ENCODE results near the gene HID1. TPM values are rescaled to one million over a fixed set of nuclear protein-coding genes. Genes with fewer than 3 reads are reported as not detected.

The HID1 gene
- total RNA-seq, 1 donor from 2014 or later = 2.6 TPM

GRCh38 chr17:74963656-74964055 lies 8.9 kb downstream of the HID1 start:
- no peaks in the 10 kb centered on the region for H3K79me2 ChIP-seq (ENCODE audit: insufficient read depth, low read length)
- no peaks in the 10 kb centered on the region for H4K20me1 ChIP-seq (ENCODE audit: insufficient read depth, low read length)
- no peaks in the 10 kb centered on the region for H3K36me3 ChIP-seq (ENCODE audit: insufficient read depth, low read length)
- no peaks in the 10 kb centered on the region for H3K9me3 Mint-ChIP-seq (ENCODE audit: unreplicated experiment)
- H3K4me3 Mint-ChIP-seq (ENCODE audit: unreplicated experiment) = no peak overlapping the region
- H3K9ac ChIP-seq (ENCODE audit: low read length) = no peak overlapping the region
- H3K9me3 ChIP-seq (ENCODE audit: insufficient read depth, low read depth, low read length) = no peaks in the 10 kb centered on the region
- H3K4me1 Mint-ChIP-seq (ENCODE audit: low read depth, unreplicated experiment) = peaks cover 3% of the 10 kb centered on the region
- H3K27me3 Mint-ChIP-seq (ENCODE audit: low read depth, unreplicated experiment) = peaks cover 14% of the 10 kb centered on the region
- no peak for FAIRE-seq
- H3K27ac Mint-ChIP-seq (ENCODE audit: unreplicated experiment) = no peak overlapping the region
- no peak overlapping the region for H3K27ac ChIP-seq (ENCODE audit: low read depth, low read length)
- DNase-seq (ENCODE audit: low read depth) = no peak
- peaks cover 2% of the 10 kb centered on the region for H3K36me3 Mint-ChIP-seq (ENCODE audit: low read depth, unreplicated experiment)
- no peak overlapping the region for H3K4me3 ChIP-seq (ENCODE audit: insufficient read depth, low read depth, low read length)
- TF ChIP-seq, protein P1, sequence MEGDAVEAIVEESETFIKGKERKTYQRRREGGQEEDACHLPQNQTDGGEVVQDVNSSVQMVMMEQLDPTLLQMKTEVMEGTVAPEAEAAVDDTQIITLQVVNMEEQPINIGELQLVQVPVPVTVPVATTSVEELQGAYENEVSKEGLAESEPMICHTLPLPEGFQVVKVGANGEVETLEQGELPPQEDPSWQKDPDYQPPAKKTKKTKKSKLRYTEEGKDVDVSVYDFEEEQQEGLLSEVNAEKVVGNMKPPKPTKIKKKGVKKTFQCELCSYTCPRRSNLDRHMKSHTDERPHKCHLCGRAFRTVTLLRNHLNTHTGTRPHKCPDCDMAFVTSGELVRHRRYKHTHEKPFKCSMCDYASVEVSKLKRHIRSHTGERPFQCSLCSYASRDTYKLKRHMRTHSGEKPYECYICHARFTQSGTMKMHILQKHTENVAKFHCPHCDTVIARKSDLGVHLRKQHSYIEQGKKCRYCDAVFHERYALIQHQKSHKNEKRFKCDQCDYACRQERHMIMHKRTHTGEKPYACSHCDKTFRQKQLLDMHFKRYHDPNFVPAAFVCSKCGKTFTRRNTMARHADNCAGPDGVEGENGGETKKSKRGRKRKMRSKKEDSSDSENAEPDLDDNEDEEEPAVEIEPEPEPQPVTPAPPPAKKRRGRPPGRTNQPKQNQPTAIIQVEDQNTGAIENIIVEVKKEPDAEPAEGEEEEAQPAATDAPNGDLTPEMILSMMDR (IDR thresholded peaks at IDR 0.05; ENCODE audit: insufficient read depth, low read depth, low read length) = no peak
- TF ChIP-seq EZH2 (IDR thresholded peaks at IDR 0.05; ENCODE audit: insufficient read depth, low read length) = no peak
- no peak overlapping the region for H3K4me2 ChIP-seq (ENCODE audit: low read length)
- H2AFZ ChIP-seq (ENCODE audit: low read depth, low read length) = no peak overlapping the region
- H3K4me1 ChIP-seq (ENCODE audit: insufficient read depth, low read length) = peaks cover 5% of the 10 kb centered on the region
- no peaks in the 10 kb centered on the region for H3K27me3 ChIP-seq (ENCODE audit: insufficient read depth, low read length)

- H3K9me3 Mint-ChIP-seq (ENCODE audit: unreplicated experiment) = no peaks in the 10 kb centered on the region
- H3K4me3 ChIP-seq (ENCODE audit: insufficient read depth, low read depth, low read length) = no peak overlapping the region
- no peaks in the 10 kb centered on the region for H3K9me3 ChIP-seq (ENCODE audit: insufficient read depth, low read depth, low read length)
- no peaks in the 10 kb centered on the region for H3K27me3 ChIP-seq (ENCODE audit: insufficient read depth, low read length)
- peaks cover 3% of the 10 kb centered on the region for H3K4me1 Mint-ChIP-seq (ENCODE audit: low read depth, unreplicated experiment)
- H3K4me1 ChIP-seq (ENCODE audit: insufficient read depth, low read length) = peaks cover 5% of the 10 kb centered on the region
- H3K4me3 Mint-ChIP-seq (ENCODE audit: unreplicated experiment) = no peak overlapping the region
- no peak overlapping the region for H3K4me2 ChIP-seq (ENCODE audit: low read length)
- DNase-seq (ENCODE audit: low read depth) (no peak), FAIRE-seq (no peak)
- H2AFZ ChIP-seq (ENCODE audit: low read depth, low read length) = no peak overlapping the region
- H3K36me3 Mint-ChIP-seq (ENCODE audit: low read depth, unreplicated experiment) = peaks cover 2% of the 10 kb centered on the region
- no peaks in the 10 kb centered on the region for H3K36me3 ChIP-seq (ENCODE audit: insufficient read depth, low read length)
- H3K9ac ChIP-seq (ENCODE audit: low read length) = no peak overlapping the region
- H3K27ac ChIP-seq (ENCODE audit: low read depth, low read length) = no peak overlapping the region
- no peaks in the 10 kb centered on the region for H3K79me2 ChIP-seq (ENCODE audit: insufficient read depth, low read length)
- TF ChIP-seq EZH2 (IDR thresholded peaks at IDR 0.05; ENCODE audit: insufficient read depth, low read length) = no peak
- TF ChIP-seq, protein P1 (IDR thresholded peaks at IDR 0.05; ENCODE audit: insufficient read depth, low read depth, low read length) = no peak
- H4K20me1 ChIP-seq (ENCODE audit: insufficient read depth, low read length) = no peaks in the 10 kb centered on the region
- no peak overlapping the region for H3K27ac Mint-ChIP-seq (ENCODE audit: unreplicated experiment)
- H3K27me3 Mint-ChIP-seq (ENCODE audit: low read depth, unreplicated experiment) = peaks cover 18% of the 10 kb centered on the region
Measured at GRCh38 chr17:74962622-74963394, 9.8 kb downstream of the HID1 start.
